H9 (cell line): ENCODE results near the gene ARHGAP27. TPM values are rescaled to one million over a fixed set of nuclear protein-coding genes. Genes with fewer than 3 reads are reported as not detected.
A peak's percentile ranks its signal among the peaks of the same experiment; 100 is the strongest.

ENCODE experiments used
- DNase-seq: peaks from one replicate; pipeline ENCODE4 v3.0.0-alpha.2; 2017
- H2AFZ ChIP-seq: one replicate; pipeline ENCODE4 v1.6.1; 2013; ENCODE audit warnings: mild to moderate bottlenecking, low read length, control low read depth, moderate library complexity
- H2AK5ac ChIP-seq: 2 replicates; pipeline ENCODE4 v1.6.1; 2013; ENCODE audit warnings: low read length, control low read depth, mixed read lengths; ENCODE audit not compliant: insufficient read length
- H2BK120ac ChIP-seq: one replicate; pipeline ENCODE4 v1.6.1; 2013; ENCODE audit warnings: low read depth, mild to moderate bottlenecking, low read length, control low read depth, inconsistent platforms; ENCODE audit not compliant: poor library complexity, severe bottlenecking
- H2BK12ac ChIP-seq: 2 replicates; pipeline ENCODE4 v1.6.1; 2013; ENCODE audit warnings: low read length, control low read depth, mixed read lengths, low read depth; ENCODE audit not compliant: insufficient read length
- H2BK15ac ChIP-seq: 2 replicates; pipeline ENCODE4 v1.6.1; 2013; ENCODE audit warnings: low read depth, low read length, control low read depth
- H2BK20ac ChIP-seq: one replicate; pipeline ENCODE4 v1.6.1; 2013; ENCODE audit warnings: low read depth, mild to moderate bottlenecking, low read length, control low read depth, inconsistent platforms; ENCODE audit not compliant: poor library complexity, severe bottlenecking
- H2BK5ac ChIP-seq: 2 replicates; pipeline ENCODE4 v1.6.1; 2013; ENCODE audit warnings: low read length, control low read depth, mixed read lengths; ENCODE audit not compliant: insufficient read length
- H3K14ac ChIP-seq: 2 replicates; pipeline ENCODE4 v1.6.1; 2013; ENCODE audit warnings: low read length, control low read depth; ENCODE audit not compliant: insufficient read depth
- H3K18ac ChIP-seq: 2 replicates; pipeline ENCODE4 v1.6.1; 2013; ENCODE audit warnings: low read depth, mild to moderate bottlenecking, mixed read lengths, low read length, control low read depth; ENCODE audit not compliant: insufficient read length
- H3K23ac ChIP-seq: 2 replicates; pipeline ENCODE4 v1.6.1; 2013; ENCODE audit warnings: low read length, control low read depth, mixed read lengths, low read depth; ENCODE audit not compliant: insufficient read length
- H3K23me2 ChIP-seq: 2 replicates; pipeline ENCODE4 v1.6.1; 2013; ENCODE audit warnings: low read depth, mild to moderate bottlenecking, mixed read lengths, low read length, control low read depth; ENCODE audit not compliant: insufficient read length, poor library complexity, severe bottlenecking
- H3K27ac ChIP-seq: 2 replicates; pipeline ENCODE4 v1.5.1; 2013; ENCODE audit warnings: low read length, control low read depth, mixed read lengths, low read depth; ENCODE audit not compliant: insufficient read length
- H3K27me3 ChIP-seq: 2 replicates; pipeline ENCODE4 v1.6.1; 2013; ENCODE audit warnings: low read length, control low read depth, inconsistent platforms; ENCODE audit not compliant: insufficient read depth
- H3K4ac ChIP-seq: 2 replicates; pipeline ENCODE4 v1.6.1; 2013; ENCODE audit warnings: low read depth, mild to moderate bottlenecking, control low read depth, inconsistent platforms, low read length, moderate library complexity
- H3K4me1 ChIP-seq: 2 replicates; pipeline ENCODE4 v1.6.1; 2013; ENCODE audit warnings: low read length, control low read depth, inconsistent platforms; ENCODE audit not compliant: insufficient read depth
- H3K4me2 ChIP-seq: 2 replicates; pipeline ENCODE4 v1.6.1; 2013; ENCODE audit warnings: low read length, control low read depth, mixed read lengths; ENCODE audit not compliant: insufficient read length, insufficient read depth
- H3K56ac ChIP-seq: 2 replicates; pipeline ENCODE4 v1.6.1; 2013; ENCODE audit warnings: low read depth, mild to moderate bottlenecking, mixed read lengths, low read length, control low read depth; ENCODE audit not compliant: insufficient read length
- H3K79me1 ChIP-seq: 2 replicates; pipeline ENCODE4 v1.6.1; 2013; ENCODE audit warnings: low read depth, mild to moderate bottlenecking, moderate library complexity, low read length, control low read depth, inconsistent platforms; ENCODE audit not compliant: insufficient read depth, poor library complexity, severe bottlenecking
- H3K79me2 ChIP-seq: 2 replicates; pipeline ENCODE4 v1.6.1; 2013; ENCODE audit warnings: low read length, control low read depth, inconsistent platforms; ENCODE audit not compliant: insufficient read depth
- H3K9ac ChIP-seq: 2 replicates; pipeline ENCODE4 v1.6.1; 2013; ENCODE audit warnings: low read length, control low read depth, mixed read lengths; ENCODE audit not compliant: insufficient read length; ENCODE audit errors: extremely low read depth
- H3K9me3 ChIP-seq: one replicate; pipeline ENCODE4 v1.6.1; 2013; ENCODE audit warnings: low read depth, low read length, inconsistent platforms; ENCODE audit not compliant: control insufficient read depth
- H3T11ph ChIP-seq: one replicate; pipeline ENCODE4 v1.6.1; 2013; ENCODE audit warnings: mild to moderate bottlenecking, low read length, control low read depth, inconsistent platforms
- H4K20me1 ChIP-seq: one replicate; pipeline ENCODE4 v1.6.1; 2013; ENCODE audit not compliant: control insufficient read depth, insufficient read length, insufficient read depth
- H4K5ac ChIP-seq: 2 replicates; pipeline ENCODE4 v1.6.1; 2013; ENCODE audit warnings: low read depth, mild to moderate bottlenecking, mixed read lengths, low read length, control low read depth; ENCODE audit not compliant: insufficient read length
- H4K8ac ChIP-seq: replicated peaks from 2 replicates; pipeline ENCODE4 v1.6.1; 2013; ENCODE audit warnings: low read length, control low read depth, mixed read lengths, low read depth; ENCODE audit not compliant: insufficient read length
- H4K91ac ChIP-seq: 2 replicates; pipeline ENCODE4 v1.6.1; 2013; ENCODE audit warnings: low read depth, mild to moderate bottlenecking, moderate library complexity, mixed read lengths, low read length, control low read depth; ENCODE audit not compliant: insufficient read length
- H3K27ac Mint-ChIP-seq, 3 experiments: 2 replicates in 2 of 3; 3 replicates in 1 of 3; pipeline ENCODE4 v1.8.0; 2020 to 2021; ENCODE audit warnings: mixed read lengths in 3 of 3, mild to moderate bottlenecking in 1 of 3, moderate library complexity in 1 of 3
- H3K27me3 Mint-ChIP-seq: 2 replicates; pipeline ENCODE4 v1.8.0; 2021; ENCODE audit warnings: low read depth, mild to moderate bottlenecking, moderate library complexity, mixed read lengths
- H3K36me3 Mint-ChIP-seq, 3 experiments: 2 replicates in 2 of 3; 3 replicates in 1 of 3; pipeline ENCODE4 v1.8.0; 2020 to 2021; ENCODE audit warnings: low read depth in 3 of 3, mixed read lengths in 3 of 3; ENCODE audit not compliant: insufficient read depth in 1 of 3
- H3K4me1 Mint-ChIP-seq, 2 experiments: 2 replicates each; pipeline ENCODE4 v1.8.0; 2020; ENCODE audit warnings: mixed read lengths in 2 of 2
- H3K4me3 Mint-ChIP-seq, 2 experiments: 2 replicates in 1 of 2; 3 replicates in 1 of 2; pipeline ENCODE4 v1.8.0; 2020 to 2021; ENCODE audit warnings: mild to moderate bottlenecking in 2 of 2, mixed read lengths in 2 of 2, moderate library complexity in 1 of 2
- H3K9me3 Mint-ChIP-seq, 2 experiments: 2 replicates in 1 of 2; 3 replicates in 1 of 2; pipeline ENCODE4 v1.8.0; 2020; ENCODE audit warnings: mild to moderate bottlenecking in 2 of 2, mixed read lengths in 2 of 2, moderate library complexity in 1 of 2
- CTCF ChIP-seq: fragments of 200-600 bp; sonication (generic); conservative IDR thresholded peaks from 3 replicates; pipeline ENCODE4 v1.8.0; 2021; ENCODE audit warnings: antibody characterized with exemption, mild to moderate bottlenecking
- WGBS: extraction: QIAGEN DNeasy Blood & Tissue Kit; methylation state at CpG from one replicate; pipeline ENCODE4 v1.1.7; 2013; ENCODE audit warnings: missing lambda C conversion rate, low lambda C conversion rate, mixed read lengths; ENCODE audit not compliant: insufficient read length; ENCODE audit errors: extremely low coverage; 5-methylcytosine and 5-hydroxymethylcytosine counted together
- total RNA-seq: library from RNA; stranded (reverse); gene quantifications from 2 replicates; pipeline ENCODE4 v1.2.1, GENCODE V29; 2021

ARHGAP27 gene
- total RNA-seq, 1 experiment from 2014 or later, result 9.9 TPM

- WGBS, result no CpG with 5 or more reads among the region's 6 CpGs
- H4K20me1 ChIP-seq, result no peaks in the 10 kb centered on the region
- H3K4me1 ChIP-seq, result no peaks in the 10 kb centered on the region; the same call in 1 of the 2 replicates
Observed at GRCh38 chr17:45347444-45347843, 85.2 kb downstream of the ARHGAP27 start.

More at GRCh38 chr17:45347444-45347843, 85.2 kb downstream of the ARHGAP27 start:
- H3K27ac Mint-ChIP-seq, result no peak overlapping the region
- Histone ChIP-seq H3K56ac (no peak overlapping the region), H3K79me2 (no peaks in the 10 kb centered on the region), H2BK120ac (no peak overlapping the region), H2AFZ (no peak overlapping the region), H3K4me2 (no peak overlapping the region), H2BK20ac (no peak overlapping the region), H3T11ph (no peak overlapping the region), H2BK5ac (no peak overlapping the region), H3K4ac (no peak overlapping the region), H2BK15ac (no peak overlapping the region), H2BK12ac (no peak overlapping the region), H3K9me3 (no peaks in the 10 kb centered on the region), H2AK5ac (no peak overlapping the region), H3K9ac (no peak overlapping the region), H4K8ac (no peak overlapping the region), H3K23ac (no peak overlapping the region), H3K23me2 (no peaks in the 10 kb centered on the region), H3K27me3 (no peaks in the 10 kb centered on the region), H3K14ac (no peak overlapping the region), H3K79me1 (no peaks in the 10 kb centered on the region), H3K27ac (no peak overlapping the region), H4K5ac (no peak overlapping the region), H3K18ac (no peak overlapping the region), H4K91ac (no peak overlapping the region)
- peaks cover 9 to 15% of the 10 kb centered on the region in 2 experiments for H3K4me1 Mint-ChIP-seq
- H3K27me3 Mint-ChIP-seq, result no peaks in the 10 kb centered on the region; the same call in 1 of the 2 replicates
- peak; percentile 1 for DNase-seq
- TF ChIP-seq CTCF, result no peak
- no peak overlapping the region for H3K4me3 Mint-ChIP-seq
- peaks cover 0 to 2% (median 0%) of the 10 kb centered on the region in 3 experiments; a peak in 3 of 7 replicates for H3K36me3 Mint-ChIP-seq
- H3K9me3 Mint-ChIP-seq, result peaks cover 6 to 9% of the 10 kb centered on the region in 2 experiments; a peak in 4 of 5 replicates
